ENCODE data around the gene MYO1D.

The MYO1D gene

GRCh38 chr17:32646941-32647340 lies 230.0 kb downstream of the MYO1D start:
- TF ChIP-seq CTCF (IDR thresholded peaks at IDR 0.05), result no peak

GRCh38 chr17:32636598-32637218 lies 240.2 kb downstream of the MYO1D start:
- TF ChIP-seq CTCF (IDR thresholded peaks at IDR 0.05), result no peak

- TF ChIP-seq CTCF (IDR thresholded peaks at IDR 0.05), result no peak
Observed at GRCh38 chr17:32634167-32634566, 242.8 kb downstream of the MYO1D start.

GRCh38 chr17:32631341-32632096 lies 245.4 kb downstream of the MYO1D start:
- no peak for TF ChIP-seq CTCF (IDR thresholded peaks at IDR 0.05)

GRCh38 chr17:32629563-32630190 lies 247.2 kb downstream of the MYO1D start:
- TF ChIP-seq CTCF (IDR thresholded peaks at IDR 0.05), result no peak

- no peak for TF ChIP-seq CTCF (IDR thresholded peaks at IDR 0.05)
Observed at GRCh38 chr17:32628271-32629044, 248.5 kb downstream of the MYO1D start.

- TF ChIP-seq CTCF (IDR thresholded peaks at IDR 0.05), result no peak
Observed at GRCh38 chr17:32627239-32627996, 249.5 kb downstream of the MYO1D start.
